H1 (cell line): ENCODE data around the gene KLHL10.

Experiments used
- BACH1 ChIP-seq: IDR thresholded peaks from 2 replicates; pipeline ENCODE4 v1.6.1; 2012; ENCODE audit warnings: low read length, improper control_type of control experiment
- CEBPB ChIP-seq: IDR thresholded peaks from 2 replicates; pipeline ENCODE4 v1.6.1; 2012; ENCODE audit warnings: low read depth, low read length
- EGR1 ChIP-seq: IDR thresholded peaks from 2 replicates; pipeline ENCODE4 v1.6.1; 2011; ENCODE audit warnings: low read depth, low read length, borderline replicate concordance
- EZH2 ChIP-seq: fragments of 200-600 bp; sonication (generic); IDR thresholded peaks from 2 replicates; pipeline ENCODE4 v1.7.1; 2012; ENCODE audit warnings: low read depth, mild to moderate bottlenecking, moderate library complexity, low read length, inconsistent platforms; ENCODE audit not compliant: severe bottlenecking
- JUN ChIP-seq: IDR thresholded peaks from 2 replicates; pipeline ENCODE4 v1.6.1; 2011; ENCODE audit warnings: low read depth, mild to moderate bottlenecking, improper control_type of control experiment, low read length
- KDM1A ChIP-seq: fragments of 200-600, 300-600 bp; sonication (generic); IDR thresholded peaks from 2 replicates; pipeline ENCODE4 v1.7.1; 2016; ENCODE audit warnings: mild to moderate bottlenecking, low read length, borderline replicate concordance
- NANOG ChIP-seq: IDR thresholded peaks from 2 replicates; pipeline ENCODE4 v1.6.1; 2011; ENCODE audit warnings: low read length, low read depth, mild to moderate bottlenecking, inconsistent platforms; ENCODE audit not compliant: insufficient read depth, poor library complexity, severe bottlenecking
- POLR2A ChIP-seq, 2 experiments: IDR thresholded peaks; 1 replicate in 1 of 2; 2 replicates in 1 of 2; pipeline ENCODE4 v1.6.1; 2011; ENCODE audit warnings: low read depth in 2 of 2, low read length in 2 of 2, mild to moderate bottlenecking in 2 of 2; ENCODE audit errors: control extremely low read depth in 1 of 2
- POLR2AphosphoS5 ChIP-seq: IDR thresholded peaks from 2 replicates; pipeline ENCODE4 v1.6.1; 2011; ENCODE audit warnings: low read depth, low read length
- RAD21 ChIP-seq, 2 experiments: IDR thresholded peaks in 1 of 2; conservative IDR thresholded peaks in 1 of 2; 2 replicates each; pipeline ENCODE4 v1.6.1; 2011; ENCODE audit warnings: low read depth in 2 of 2, low read length in 2 of 2, improper control_type of control experiment in 1 of 2, inconsistent platforms in 1 of 2, mild to moderate bottlenecking in 1 of 2, moderate library complexity in 1 of 2
- RXRA ChIP-seq: IDR thresholded peaks from 2 replicates; pipeline ENCODE4 v1.6.1; 2011; ENCODE audit warnings: low read depth, mild to moderate bottlenecking, low read length, moderate library complexity; ENCODE audit not compliant: insufficient read depth
- SRF ChIP-seq: IDR thresholded peaks from 2 replicates; pipeline ENCODE4 v1.6.1; 2011; ENCODE audit warnings: mild to moderate bottlenecking, low read depth, low read length, moderate library complexity
- ZNF274 ChIP-seq: IDR thresholded peaks from 2 replicates; pipeline ENCODE4 v1.7.0; 2012; ENCODE audit warnings: low read length, borderline replicate concordance; ENCODE audit errors: extremely low read depth
- TF ChIP-seq, protein P1 (sequence below), 3 experiments: IDR thresholded peaks; 1 replicate in 2 of 3; 2 replicates in 1 of 3; pipeline versions ENCODE4 v1.5.1 to v1.6.1; 2011; ENCODE audit warnings: low read length in 3 of 3, mild to moderate bottlenecking in 3 of 3, inconsistent platforms in 2 of 3, low read depth in 1 of 3, moderate library complexity in 1 of 3; ENCODE audit not compliant: insufficient read depth in 1 of 3; ENCODE audit errors: control extremely low read depth in 1 of 3

DNA sequence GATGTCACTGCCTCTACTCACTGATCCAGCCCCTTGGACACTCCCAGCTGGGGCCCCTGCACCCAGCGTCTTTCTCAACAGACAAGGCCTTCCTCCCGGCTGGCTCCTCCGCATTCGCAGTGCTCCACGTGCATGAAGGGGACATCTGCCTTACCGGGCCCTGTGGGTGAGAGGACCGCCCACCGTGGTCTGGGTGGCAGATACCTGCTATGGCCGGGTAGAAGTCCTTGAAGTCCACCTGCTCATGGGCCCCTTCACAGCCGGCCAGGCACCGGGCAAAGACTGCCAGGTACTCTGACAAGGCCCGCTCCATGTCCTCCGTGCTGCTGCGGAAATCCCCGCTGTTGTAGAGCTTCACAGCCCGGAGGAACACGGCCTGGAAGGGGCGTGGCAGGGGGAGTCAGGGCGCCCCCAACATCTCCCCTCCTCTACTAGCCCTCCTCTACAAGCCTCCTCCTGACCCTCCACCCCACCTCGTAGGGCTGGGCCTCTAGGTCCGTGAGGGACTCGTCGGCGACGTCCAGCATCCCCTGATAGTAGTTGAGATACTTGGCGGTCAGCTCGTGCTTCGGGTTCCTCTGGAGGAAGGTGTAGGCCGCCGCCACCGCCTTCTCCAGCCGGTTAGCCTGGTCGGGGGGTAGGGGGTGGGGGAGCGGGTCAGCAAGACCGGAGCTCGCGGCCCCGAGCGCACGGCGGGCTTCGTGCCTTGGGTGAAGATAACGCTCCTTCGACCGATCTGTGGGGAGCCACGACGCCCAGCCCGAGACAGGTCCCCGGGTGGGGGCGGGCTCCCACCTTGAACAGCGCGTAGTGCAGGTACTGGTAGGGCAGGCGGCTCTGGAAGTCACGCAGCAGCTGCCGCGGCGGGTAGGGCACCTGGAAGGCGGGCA lies 26.7 kb upstream of the KLHL10 start:
- TF ChIP-seq, protein P1, sequence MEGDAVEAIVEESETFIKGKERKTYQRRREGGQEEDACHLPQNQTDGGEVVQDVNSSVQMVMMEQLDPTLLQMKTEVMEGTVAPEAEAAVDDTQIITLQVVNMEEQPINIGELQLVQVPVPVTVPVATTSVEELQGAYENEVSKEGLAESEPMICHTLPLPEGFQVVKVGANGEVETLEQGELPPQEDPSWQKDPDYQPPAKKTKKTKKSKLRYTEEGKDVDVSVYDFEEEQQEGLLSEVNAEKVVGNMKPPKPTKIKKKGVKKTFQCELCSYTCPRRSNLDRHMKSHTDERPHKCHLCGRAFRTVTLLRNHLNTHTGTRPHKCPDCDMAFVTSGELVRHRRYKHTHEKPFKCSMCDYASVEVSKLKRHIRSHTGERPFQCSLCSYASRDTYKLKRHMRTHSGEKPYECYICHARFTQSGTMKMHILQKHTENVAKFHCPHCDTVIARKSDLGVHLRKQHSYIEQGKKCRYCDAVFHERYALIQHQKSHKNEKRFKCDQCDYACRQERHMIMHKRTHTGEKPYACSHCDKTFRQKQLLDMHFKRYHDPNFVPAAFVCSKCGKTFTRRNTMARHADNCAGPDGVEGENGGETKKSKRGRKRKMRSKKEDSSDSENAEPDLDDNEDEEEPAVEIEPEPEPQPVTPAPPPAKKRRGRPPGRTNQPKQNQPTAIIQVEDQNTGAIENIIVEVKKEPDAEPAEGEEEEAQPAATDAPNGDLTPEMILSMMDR (IDR thresholded peaks at IDR 0.05; ENCODE audit: control extremely low read depth in 1 of 3, insufficient read depth in 1 of 3, low read depth in 1 of 3, low read length in 3 of 3), result no peak
- no peak for TF ChIP-seq EZH2
- TF ChIP-seq POLR2A (IDR thresholded peaks at IDR 0.05; ENCODE audit: control extremely low read depth in 1 of 2, low read depth in 2 of 2, low read length in 2 of 2), result no peak
- TF ChIP-seq SRF, result no peak
- TF ChIP-seq RXRA, result no peak
- TF ChIP-seq NANOG, result no peak
- TF ChIP-seq ZNF274, result no peak
- no peak for TF ChIP-seq KDM1A
- TF ChIP-seq BACH1, result no peak
- no peak for TF ChIP-seq CEBPB
- TF ChIP-seq JUN, result no peak
- no peak for TF ChIP-seq POLR2AphosphoS5
- no peak for TF ChIP-seq EGR1
- no peak for TF ChIP-seq RAD21 (IDR thresholded peaks at IDR 0.05 in 1 of 2, conservative IDR thresholded peaks at IDR 0.05 in 1 of 2; ENCODE audit: low read depth in 2 of 2, low read length in 2 of 2)
